ENCODE results near the gene QSOX2.

Gene QSOX2

GRCh38 chr9:136286359-136286986 is 40.9 kb upstream of the QSOX2 start:
- Mint-ChIP-seq H3K4me1 (peaks cover 7% of the 10 kb centered on the region), H3K27ac (no peak overlapping the region), H3K27me3 (peaks cover 14% of the 10 kb centered on the region), H3K9me3 (no peaks in the 10 kb centered on the region), H3K4me3 (no peak overlapping the region), H3K36me3 (no peaks in the 10 kb centered on the region)
- no peak for DNase-seq
- CTCF ChIA-PET = interaction anchor here (1.6 kb wide), 1 partner anchor 116 kb away, joined by 7 read pairs; no protein-coding TSS in a partner anchor

- H3K9me3 Mint-ChIP-seq = no peaks in the 10 kb centered on the region
- peaks cover 7% of the 10 kb centered on the region for H3K4me1 Mint-ChIP-seq
- no peak overlapping the region for H3K4me3 Mint-ChIP-seq
- peaks cover 18% of the 10 kb centered on the region for H3K27me3 Mint-ChIP-seq
- H3K36me3 Mint-ChIP-seq = no peaks in the 10 kb centered on the region
- CTCF ChIA-PET = interaction anchor here (1.6 kb wide), 1 partner anchor 115 kb away, joined by 7 read pairs; no protein-coding TSS in a partner anchor
- H3K27ac Mint-ChIP-seq = no peak overlapping the region
- DNase-seq = no peak
Measured at GRCh38 chr9:136285501-136286358, 40.1 kb upstream of the QSOX2 start.

- Mint-ChIP-seq H3K27ac (no peak overlapping the region), H3K9me3 (no peaks in the 10 kb centered on the region), H3K4me3 (no peak overlapping the region), H3K36me3 (no peaks in the 10 kb centered on the region), H3K4me1 (peaks cover 7% of the 10 kb centered on the region), H3K27me3 (peaks cover 18% of the 10 kb centered on the region)
- CTCF ChIA-PET = interaction anchor here (1.0 kb wide), 1 partner anchor 114 kb away, joined by 4 read pairs; no protein-coding TSS in a partner anchor
- no peak for DNase-seq
Measured at GRCh38 chr9:136284951-136285350, 39.3 kb upstream of the QSOX2 start.

- peaks cover 7% of the 10 kb centered on the region for H3K4me1 Mint-ChIP-seq
- H3K9me3 Mint-ChIP-seq = no peaks in the 10 kb centered on the region
Measured at GRCh38 chr9:136284311-136284710, 38.7 kb upstream of the QSOX2 start.

GRCh38 chr9:136283291-136284235 is 38.0 kb upstream of the QSOX2 start:
- peak; percentile 82 for DNase-seq
- Mint-ChIP-seq H3K27me3 (peaks cover 22% of the 10 kb centered on the region), H3K9me3 (no peaks in the 10 kb centered on the region), H3K4me1 (peaks cover 7% of the 10 kb centered on the region), H3K4me3 (no peak overlapping the region), H3K36me3 (no peaks in the 10 kb centered on the region), H3K27ac (no peak overlapping the region)
- CTCF ChIA-PET = interaction anchor here (0.6 to 2.3 kb wide), 7 partner anchors 9 to 115 kb away, joined by 3 to 10 read pairs (median 3); no protein-coding TSS in a partner anchor

More at GRCh38 chr9:136284311-136284710, 38.7 kb upstream of the QSOX2 start:
- Mint-ChIP-seq H3K4me3 (no peak overlapping the region), H3K27me3 (peaks cover 21% of the 10 kb centered on the region), H3K36me3 (no peaks in the 10 kb centered on the region), H3K27ac (no peak overlapping the region)
- CTCF ChIA-PET = interaction anchor here (1.0 to 2.3 kb wide), 2 partner anchors 17 to 114 kb away, joined by 4 to 10 read pairs; no protein-coding TSS in a partner anchor
- DNase-seq = no peak

- peak; percentile 50 for DNase-seq
- Mint-ChIP-seq H3K27me3 (peaks cover 33% of the 10 kb centered on the region), H3K4me3 (no peak overlapping the region), H3K36me3 (no peaks in the 10 kb centered on the region), H3K4me1 (peaks cover 7% of the 10 kb centered on the region), H3K9me3 (no peaks in the 10 kb centered on the region), H3K27ac (no peak overlapping the region)
- CTCF ChIA-PET = interaction anchor here (0.8 to 2.3 kb wide), 5 partner anchors 15 to 113 kb away, joined by 3 to 10 read pairs (median 3); no protein-coding TSS in a partner anchor
Measured at GRCh38 chr9:136282272-136282861, 36.8 kb upstream of the QSOX2 start.

- Mint-ChIP-seq H3K4me1 (peaks cover 7% of the 10 kb centered on the region), H3K36me3 (no peaks in the 10 kb centered on the region), H3K4me3 (no peak overlapping the region), H3K27ac (no peak overlapping the region), H3K27me3 (peaks cover 33% of the 10 kb centered on the region), H3K9me3 (no peaks in the 10 kb centered on the region)
- no peak for DNase-seq
- CTCF ChIA-PET = interaction anchor here (0.7 to 1.8 kb wide), 3 partner anchors 54 to 123 kb away, joined by 3 to 4 read pairs (median 3); no protein-coding TSS in a partner anchor
Measured at GRCh38 chr9:136281421-136282271, 36.0 kb upstream of the QSOX2 start.

GRCh38 chr9:136280535-136281315 is 35.1 kb upstream of the QSOX2 start:
- no peak overlapping the region for H3K4me3 Mint-ChIP-seq
- H3K27ac Mint-ChIP-seq = no peak overlapping the region
- peaks cover 33% of the 10 kb centered on the region for H3K27me3 Mint-ChIP-seq
- H3K4me1 Mint-ChIP-seq = peaks cover 7% of the 10 kb centered on the region
- DNase-seq = no peak
- CTCF ChIA-PET = interaction anchor here (0.7 to 1.3 kb wide), 2 partner anchors 54 to 122 kb away, joined by 3 read pairs; no protein-coding TSS in a partner anchor
- H3K36me3 Mint-ChIP-seq = no peaks in the 10 kb centered on the region
- no peaks in the 10 kb centered on the region for H3K9me3 Mint-ChIP-seq

- Mint-ChIP-seq H3K4me3 (no peak overlapping the region), H3K9me3 (no peaks in the 10 kb centered on the region), H3K27ac (no peak overlapping the region), H3K4me1 (peaks cover 7% of the 10 kb centered on the region), H3K36me3 (no peaks in the 10 kb centered on the region), H3K27me3 (peaks cover 33% of the 10 kb centered on the region)
- DNase-seq = no peak
- CTCF ChIA-PET = interaction anchor here (0.7 kb wide), 2 partner anchors 250 to 450 kb away, joined by 3 read pairs; no protein-coding TSS in a partner anchor
Measured at GRCh38 chr9:136279471-136279870, 33.9 kb upstream of the QSOX2 start.

GRCh38 chr9:136278894-136279293 is 33.3 kb upstream of the QSOX2 start:
- H3K4me1 Mint-ChIP-seq = peaks cover 7% of the 10 kb centered on the region
- H3K27me3 Mint-ChIP-seq = peaks cover 33% of the 10 kb centered on the region
- H3K9me3 Mint-ChIP-seq = no peaks in the 10 kb centered on the region
- DNase-seq = no peak
- no peak overlapping the region for H3K4me3 Mint-ChIP-seq
- no peak overlapping the region for H3K27ac Mint-ChIP-seq
- H3K36me3 Mint-ChIP-seq = no peaks in the 10 kb centered on the region
- CTCF ChIA-PET = interaction anchor here (0.7 kb wide), 2 partner anchors 251 to 450 kb away, joined by 3 read pairs; no protein-coding TSS in a partner anchor

- no peaks in the 10 kb centered on the region for H3K36me3 Mint-ChIP-seq
Measured at GRCh38 chr9:136278221-136278620, 32.6 kb upstream of the QSOX2 start.

GRCh38 chr9:136277746-136278145 is 32.1 kb upstream of the QSOX2 start:
- Mint-ChIP-seq H3K27me3 (peaks cover 26% of the 10 kb centered on the region), H3K27ac (no peak overlapping the region), H3K4me1 (peaks cover 3% of the 10 kb centered on the region), H3K9me3 (no peaks in the 10 kb centered on the region), H3K36me3 (no peaks in the 10 kb centered on the region), H3K4me3 (no peak overlapping the region)
- CTCF ChIA-PET = no interaction called here
- DNase-seq = no peak

More at GRCh38 chr9:136278221-136278620, 32.6 kb upstream of the QSOX2 start:
- Mint-ChIP-seq H3K9me3 (no peaks in the 10 kb centered on the region), H3K4me3 (no peak overlapping the region), H3K27ac (no peak overlapping the region), H3K27me3 (peaks cover 26% of the 10 kb centered on the region), H3K4me1 (peaks cover 3% of the 10 kb centered on the region)
- no peak for DNase-seq
- CTCF ChIA-PET = no interaction called here
